Measurements from ENCODE around the gene BCAS1.

DNA sequence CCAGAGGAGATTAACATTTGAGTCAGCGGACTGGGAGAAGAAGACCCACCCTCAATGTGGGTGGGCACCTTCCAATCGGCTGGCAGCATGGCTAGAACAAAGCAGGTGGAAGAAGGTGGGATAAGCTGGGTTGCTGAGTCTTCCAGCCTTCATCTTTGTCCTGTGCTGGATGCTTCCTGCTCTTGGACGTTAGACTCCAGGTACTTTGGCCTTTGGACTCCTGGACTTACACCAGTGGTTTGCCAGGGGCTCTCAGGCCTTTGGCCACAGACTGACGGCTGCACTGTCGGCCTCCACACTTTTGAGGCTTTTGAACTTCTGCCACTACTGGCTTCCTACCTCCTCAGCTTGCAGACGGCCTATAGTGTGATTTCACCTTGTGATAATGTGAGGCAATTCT, 50.8 kb downstream of the BCAS1 start:
- TF ChIP-seq ELF1 (IDR thresholded peaks at IDR 0.05) (no peak), MEF2A (IDR thresholded peaks at IDR 0.05; ENCODE audit: borderline replicate concordance, low read depth) (no peak), NRF1 (IDR thresholded peaks at IDR 0.05; ENCODE audit: low read depth, low read length) (no peak), RXRA (IDR thresholded peaks at IDR 0.05; ENCODE audit: borderline replicate concordance, low read depth) (no peak), POLR2AphosphoS5 (IDR thresholded peaks at IDR 0.05; ENCODE audit: low read depth, low read length) (no peak), EP300 (IDR thresholded peaks at IDR 0.05; ENCODE audit: borderline replicate concordance in 1 of 2, low read depth in 1 of 2, low read length in 1 of 2) (no peak), RFX5 (IDR thresholded peaks at IDR 0.05; ENCODE audit: low read length) (no peak), RAD21 (IDR thresholded peaks at IDR 0.05; ENCODE audit: low read length) (no peak), SMC3 (IDR thresholded peaks at IDR 0.05; ENCODE audit: low read depth, low read length) (no peak), SIN3A (IDR thresholded peaks at IDR 0.05; ENCODE audit: borderline replicate concordance, low read depth, low read length) (no peak), FOXM1 (IDR thresholded peaks at IDR 0.05; ENCODE audit: low read depth) (no peak)
- TF ChIP-seq, protein P1, sequence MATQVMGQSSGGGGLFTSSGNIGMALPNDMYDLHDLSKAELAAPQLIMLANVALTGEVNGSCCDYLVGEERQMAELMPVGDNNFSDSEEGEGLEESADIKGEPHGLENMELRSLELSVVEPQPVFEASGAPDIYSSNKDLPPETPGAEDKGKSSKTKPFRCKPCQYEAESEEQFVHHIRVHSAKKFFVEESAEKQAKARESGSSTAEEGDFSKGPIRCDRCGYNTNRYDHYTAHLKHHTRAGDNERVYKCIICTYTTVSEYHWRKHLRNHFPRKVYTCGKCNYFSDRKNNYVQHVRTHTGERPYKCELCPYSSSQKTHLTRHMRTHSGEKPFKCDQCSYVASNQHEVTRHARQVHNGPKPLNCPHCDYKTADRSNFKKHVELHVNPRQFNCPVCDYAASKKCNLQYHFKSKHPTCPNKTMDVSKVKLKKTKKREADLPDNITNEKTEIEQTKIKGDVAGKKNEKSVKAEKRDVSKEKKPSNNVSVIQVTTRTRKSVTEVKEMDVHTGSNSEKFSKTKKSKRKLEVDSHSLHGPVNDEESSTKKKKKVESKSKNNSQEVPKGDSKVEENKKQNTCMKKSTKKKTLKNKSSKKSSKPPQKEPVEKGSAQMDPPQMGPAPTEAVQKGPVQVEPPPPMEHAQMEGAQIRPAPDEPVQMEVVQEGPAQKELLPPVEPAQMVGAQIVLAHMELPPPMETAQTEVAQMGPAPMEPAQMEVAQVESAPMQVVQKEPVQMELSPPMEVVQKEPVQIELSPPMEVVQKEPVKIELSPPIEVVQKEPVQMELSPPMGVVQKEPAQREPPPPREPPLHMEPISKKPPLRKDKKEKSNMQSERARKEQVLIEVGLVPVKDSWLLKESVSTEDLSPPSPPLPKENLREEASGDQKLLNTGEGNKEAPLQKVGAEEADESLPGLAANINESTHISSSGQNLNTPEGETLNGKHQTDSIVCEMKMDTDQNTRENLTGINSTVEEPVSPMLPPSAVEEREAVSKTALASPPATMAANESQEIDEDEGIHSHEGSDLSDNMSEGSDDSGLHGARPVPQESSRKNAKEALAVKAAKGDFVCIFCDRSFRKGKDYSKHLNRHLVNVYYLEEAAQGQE (IDR thresholded peaks at IDR 0.05; ENCODE audit: low read depth, low read length): no peak
- TF ChIP-seq, protein P2, sequence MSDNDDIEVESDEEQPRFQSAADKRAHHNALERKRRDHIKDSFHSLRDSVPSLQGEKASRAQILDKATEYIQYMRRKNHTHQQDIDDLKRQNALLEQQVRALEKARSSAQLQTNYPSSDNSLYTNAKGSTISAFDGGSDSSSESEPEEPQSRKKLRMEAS (IDR thresholded peaks at IDR 0.05; ENCODE audit: low read depth): no peak
- TF ChIP-seq, protein P3, sequence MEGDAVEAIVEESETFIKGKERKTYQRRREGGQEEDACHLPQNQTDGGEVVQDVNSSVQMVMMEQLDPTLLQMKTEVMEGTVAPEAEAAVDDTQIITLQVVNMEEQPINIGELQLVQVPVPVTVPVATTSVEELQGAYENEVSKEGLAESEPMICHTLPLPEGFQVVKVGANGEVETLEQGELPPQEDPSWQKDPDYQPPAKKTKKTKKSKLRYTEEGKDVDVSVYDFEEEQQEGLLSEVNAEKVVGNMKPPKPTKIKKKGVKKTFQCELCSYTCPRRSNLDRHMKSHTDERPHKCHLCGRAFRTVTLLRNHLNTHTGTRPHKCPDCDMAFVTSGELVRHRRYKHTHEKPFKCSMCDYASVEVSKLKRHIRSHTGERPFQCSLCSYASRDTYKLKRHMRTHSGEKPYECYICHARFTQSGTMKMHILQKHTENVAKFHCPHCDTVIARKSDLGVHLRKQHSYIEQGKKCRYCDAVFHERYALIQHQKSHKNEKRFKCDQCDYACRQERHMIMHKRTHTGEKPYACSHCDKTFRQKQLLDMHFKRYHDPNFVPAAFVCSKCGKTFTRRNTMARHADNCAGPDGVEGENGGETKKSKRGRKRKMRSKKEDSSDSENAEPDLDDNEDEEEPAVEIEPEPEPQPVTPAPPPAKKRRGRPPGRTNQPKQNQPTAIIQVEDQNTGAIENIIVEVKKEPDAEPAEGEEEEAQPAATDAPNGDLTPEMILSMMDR (IDR thresholded peaks at IDR 0.05): no peak

All from SK-N-SH (cell line).